Stimulated activated CD4-positive, alpha-beta T cell treated with anti-CD3 and anti-CD28 coated beads, Interleukin-15, amount 100 ng/mL, for 24 hours (primary cell): ENCODE results near the gene MRPL44.
"Not testable (repeated sequence)": the region's sequence is repeated elsewhere in the genome, so short reads cannot be mapped to it uniquely, and the experiment has no call there.

ENCODE experiments used
- DNase-seq: peaks from one replicate; pipeline ENCODE4 v3.0.0-alpha.2; 2020

Gene MRPL44

DNA sequence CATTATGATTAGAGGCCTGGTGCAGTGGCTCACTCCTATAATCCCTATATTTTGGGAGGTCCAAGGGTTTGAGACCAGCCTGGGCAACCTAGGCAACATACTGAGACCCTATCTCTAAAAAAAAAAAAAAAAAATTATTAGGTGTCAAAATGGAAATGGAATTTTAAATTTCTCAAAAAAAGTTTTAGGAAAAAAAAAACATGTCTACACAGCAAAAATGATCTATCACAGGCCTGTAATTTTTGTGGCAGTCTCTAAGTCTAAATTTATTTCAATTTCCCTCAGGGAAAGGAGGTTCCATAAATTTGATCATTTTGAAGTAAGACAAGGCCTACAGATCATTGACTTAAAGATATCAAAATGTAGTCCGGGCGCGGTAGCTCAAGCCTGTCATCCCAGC, 16.3 kb downstream of the MRPL44 start:
- no peak for DNase-seq

GRCh38 chr2:223976635-223977226, 19.5 kb downstream of the MRPL44 start:
- no peak for DNase-seq

GRCh38 chr2:223978451-223978850, 21.2 kb downstream of the MRPL44 start:
- no peak for DNase-seq

- no peak for DNase-seq
These were observed 22.6 kb downstream of the MRPL44 start for GRCh38 chr2:223979730-223980396.

DNA sequence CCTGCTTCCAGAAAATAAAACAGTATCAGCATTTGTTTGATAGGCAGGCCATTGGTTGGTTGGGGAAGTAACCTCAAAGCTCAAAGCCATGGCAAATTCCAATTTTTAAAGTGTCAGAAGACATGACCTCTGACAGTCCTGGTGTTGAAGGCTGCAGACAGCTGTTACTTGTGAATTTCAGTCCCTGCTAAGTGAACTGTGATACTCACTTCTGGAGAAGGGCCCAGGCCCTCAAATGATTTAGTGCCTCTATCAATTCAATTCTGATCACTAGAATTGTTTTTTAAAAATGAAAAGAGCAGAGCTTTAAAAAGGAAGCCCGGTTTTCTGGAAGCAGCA, 23.1 kb downstream of the MRPL44 start:
- DNase-seq: no peak

DNA sequence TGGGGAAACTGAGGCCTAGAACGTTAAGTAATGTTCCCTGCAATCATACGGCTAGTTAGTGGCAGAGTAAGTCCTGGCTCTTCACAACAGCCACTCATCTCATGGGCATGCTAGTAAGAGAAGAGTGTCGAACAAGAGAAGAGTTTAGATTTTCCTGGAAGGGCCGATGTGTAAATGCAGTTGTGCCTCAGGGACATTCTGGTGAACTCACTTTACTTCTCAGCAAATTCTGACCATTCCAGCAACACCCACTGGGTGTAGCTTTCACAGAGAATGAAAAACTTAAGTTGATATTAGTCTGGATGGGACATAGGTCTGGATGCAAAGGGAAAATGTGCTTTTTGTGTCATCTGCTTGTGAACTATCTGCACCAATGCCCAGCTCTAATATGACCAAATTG, 23.5 kb downstream of the MRPL44 start:
- no peak for DNase-seq

DNA sequence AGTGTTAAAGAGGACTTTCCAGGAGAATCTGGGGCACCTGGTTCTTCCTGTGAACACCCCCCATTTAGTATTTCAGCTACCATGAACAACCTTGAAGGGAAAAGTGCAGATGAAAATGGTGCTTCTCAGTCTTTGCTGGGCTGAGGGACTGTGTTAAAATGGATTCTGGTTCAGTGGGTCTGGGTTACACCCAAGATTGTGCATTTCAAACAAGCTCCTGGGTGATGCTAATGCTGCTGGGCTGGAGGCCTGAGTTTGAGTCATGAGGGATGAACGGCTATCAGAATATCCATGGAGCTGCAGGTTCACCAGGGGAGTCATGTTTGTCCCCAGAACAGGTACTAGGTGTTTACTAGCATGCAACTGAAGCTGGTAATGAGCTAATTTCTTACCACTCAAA, 24.0 kb downstream of the MRPL44 start:
- DNase-seq: no peak

DNA sequence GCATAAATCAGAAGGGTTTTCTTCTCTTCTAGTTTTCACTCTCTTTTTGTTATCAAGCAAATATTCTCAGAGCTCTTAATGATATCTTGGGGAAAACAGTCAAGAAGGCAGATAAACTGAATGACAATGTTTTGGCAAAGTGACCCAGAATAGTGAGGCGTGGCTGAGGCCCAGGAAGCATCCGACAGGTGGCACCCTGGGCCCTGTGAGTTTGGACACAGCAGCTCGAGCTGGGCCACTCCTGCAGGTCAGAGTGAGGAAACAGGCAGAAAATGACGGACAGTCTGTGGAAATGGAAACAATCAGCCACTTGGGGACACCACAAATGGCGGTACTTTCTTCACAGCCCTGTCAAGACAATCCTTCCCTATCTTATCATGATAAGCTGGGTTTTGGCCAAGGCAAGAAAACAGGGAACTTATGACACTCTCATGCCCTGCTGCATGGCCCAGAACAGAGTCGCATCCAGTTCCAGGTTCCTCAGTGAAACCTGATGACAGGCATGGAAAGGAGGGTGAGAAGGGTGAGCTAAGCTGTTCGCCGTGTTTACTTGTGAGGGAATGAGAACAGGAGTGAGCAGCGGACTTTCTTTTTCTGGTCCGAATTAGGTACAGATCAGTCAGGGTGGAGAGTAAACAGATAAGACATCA, 32.1 kb downstream of the MRPL44 start:
- DNase-seq: no peak

- DNase-seq: no peak
These were observed 32.6 kb downstream of the MRPL44 start for GRCh38 chr2:223989856-223990232.

- DNase-seq: no peak
These were observed 34.3 kb downstream of the MRPL44 start for GRCh38 chr2:223991611-223992010.

DNA sequence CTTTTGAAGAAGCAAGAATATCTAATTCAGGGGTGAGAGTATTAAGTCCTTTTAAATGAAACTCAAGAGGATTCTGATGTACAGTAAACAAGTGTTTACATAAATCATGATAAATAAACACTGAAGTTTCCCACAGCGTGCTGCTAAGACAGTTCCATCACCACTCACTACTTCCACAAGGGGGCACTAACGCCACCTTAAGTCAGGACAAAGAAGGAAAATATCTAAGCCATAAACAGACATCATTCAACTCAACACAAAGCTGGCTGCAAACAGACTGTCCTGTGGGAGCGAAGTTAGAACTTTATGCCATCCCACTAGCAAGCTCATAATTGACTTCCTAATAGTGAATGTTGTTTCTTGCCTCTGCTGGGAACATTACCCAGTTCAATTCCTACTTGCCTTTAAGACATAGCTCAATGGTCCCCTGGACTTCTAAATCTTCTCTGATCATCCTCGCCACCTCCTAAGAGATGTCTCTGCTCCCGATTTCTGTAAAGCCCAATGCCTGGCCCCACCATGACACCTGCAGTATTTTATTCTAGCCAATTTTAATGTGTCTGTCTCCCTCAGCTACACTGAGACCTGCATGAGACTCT, 36.5 kb downstream of the MRPL44 start:
- DNase-seq: peak; percentile 72

GRCh38 chr2:223994562-223995162, 37.4 kb downstream of the MRPL44 start:
- DNase-seq: no peak

DNA sequence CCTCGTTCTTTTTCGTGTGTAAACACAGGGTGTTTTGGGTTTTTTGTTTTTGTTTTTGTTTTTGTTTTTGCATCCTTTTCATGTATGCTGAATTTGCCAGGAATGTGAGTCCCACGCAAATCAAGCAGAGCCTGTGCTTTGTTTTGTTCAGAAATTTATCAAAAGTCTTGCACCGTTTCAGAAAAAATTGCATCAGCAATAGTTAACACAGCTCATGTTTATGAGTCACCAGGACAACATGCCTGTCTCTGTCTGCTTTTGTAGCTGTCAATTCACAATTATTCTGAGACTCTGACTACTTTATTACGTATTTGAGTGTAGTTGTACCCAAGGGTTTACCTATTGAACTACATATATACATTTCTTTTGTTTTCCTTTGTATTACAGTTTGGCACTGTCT, 38.3 kb downstream of the MRPL44 start:
- DNase-seq: no peak

DNA sequence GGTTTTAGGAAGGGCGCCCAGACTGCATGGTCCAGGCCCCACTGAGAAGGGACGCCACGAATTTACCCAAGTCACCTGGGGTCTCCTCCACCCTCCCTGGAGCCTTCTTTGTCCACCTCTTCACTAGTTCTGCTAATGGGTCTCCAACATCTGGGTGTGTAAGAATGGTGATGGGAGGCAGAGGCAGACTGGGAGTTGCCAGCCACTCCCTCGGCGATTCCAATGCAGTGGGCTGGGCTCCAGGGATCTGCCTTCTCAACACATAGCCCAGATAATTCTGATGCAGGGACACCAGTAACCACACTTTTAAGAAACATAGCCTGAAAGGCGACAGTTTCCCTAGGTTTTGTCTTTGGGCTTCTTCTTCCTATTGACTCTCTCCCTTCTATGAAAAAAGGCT, 39.1 kb downstream of the MRPL44 start:
- DNase-seq: no peak

DNA sequence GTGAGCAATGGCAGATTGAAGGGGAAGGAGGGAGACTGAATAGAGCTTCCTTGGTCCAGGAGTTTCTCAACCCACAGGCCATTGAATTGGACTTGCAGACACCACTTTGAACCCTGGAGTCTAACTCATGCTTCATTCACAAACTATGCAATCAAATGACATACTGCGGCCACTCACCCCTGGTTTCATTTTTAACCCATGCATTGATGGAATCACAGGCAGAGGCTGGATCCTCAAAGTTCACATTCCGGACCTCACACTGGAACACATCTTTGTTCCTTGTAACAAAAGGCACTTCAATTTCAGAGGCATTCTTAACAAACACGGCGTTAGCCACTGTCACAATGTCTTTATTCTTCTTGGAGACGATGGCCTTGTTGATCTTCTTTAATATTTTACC, 40.7 kb downstream of the MRPL44 start:
- DNase-seq: no peak

DNA sequence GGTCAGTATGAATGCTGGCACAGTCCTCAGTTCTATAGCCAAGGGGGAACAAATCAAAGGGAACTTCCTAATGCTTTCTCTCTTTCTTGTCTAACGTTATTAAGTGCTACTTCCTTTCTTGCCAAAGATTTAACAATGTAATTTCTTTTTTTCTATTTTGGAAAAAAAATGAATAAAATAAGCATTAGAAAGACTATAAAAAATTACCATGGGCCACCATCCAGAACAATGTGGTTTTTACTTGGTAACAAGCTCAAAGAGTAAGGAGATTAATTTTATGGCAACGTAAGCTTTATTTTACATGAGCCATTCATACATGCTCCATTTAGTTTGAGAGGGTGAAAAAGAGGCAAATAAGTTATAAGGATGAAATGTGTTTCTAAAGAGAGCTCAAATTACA, 41.7 kb downstream of the MRPL44 start:
- DNase-seq: no peak

DNA sequence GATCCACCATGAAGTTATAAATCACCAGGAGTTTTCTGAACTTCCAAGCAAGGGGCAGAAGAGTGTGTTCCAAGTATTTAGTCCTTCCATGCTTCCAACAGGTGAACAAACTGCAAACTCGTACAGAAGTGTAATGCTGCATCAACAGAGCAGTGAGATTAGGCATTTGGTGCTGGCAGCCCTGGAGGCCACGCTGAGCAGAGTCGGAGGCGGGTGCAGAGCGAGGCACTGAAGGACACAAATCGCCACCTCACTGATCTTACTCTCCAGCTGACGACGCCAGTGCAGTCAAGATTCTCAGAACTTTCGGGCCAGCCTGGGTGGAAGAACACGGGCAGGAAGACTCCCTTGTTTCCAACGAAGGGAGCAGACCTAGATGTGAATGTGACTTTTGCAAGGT, 42.6 kb downstream of the MRPL44 start:
- no peak for DNase-seq

GRCh38 chr2:224000662-224001061, 43.4 kb downstream of the MRPL44 start:
- not testable (repeated sequence) for DNase-seq

- no peak for DNase-seq
These were observed 46.9 kb downstream of the MRPL44 start for GRCh38 chr2:224004105-224004695.

DNA sequence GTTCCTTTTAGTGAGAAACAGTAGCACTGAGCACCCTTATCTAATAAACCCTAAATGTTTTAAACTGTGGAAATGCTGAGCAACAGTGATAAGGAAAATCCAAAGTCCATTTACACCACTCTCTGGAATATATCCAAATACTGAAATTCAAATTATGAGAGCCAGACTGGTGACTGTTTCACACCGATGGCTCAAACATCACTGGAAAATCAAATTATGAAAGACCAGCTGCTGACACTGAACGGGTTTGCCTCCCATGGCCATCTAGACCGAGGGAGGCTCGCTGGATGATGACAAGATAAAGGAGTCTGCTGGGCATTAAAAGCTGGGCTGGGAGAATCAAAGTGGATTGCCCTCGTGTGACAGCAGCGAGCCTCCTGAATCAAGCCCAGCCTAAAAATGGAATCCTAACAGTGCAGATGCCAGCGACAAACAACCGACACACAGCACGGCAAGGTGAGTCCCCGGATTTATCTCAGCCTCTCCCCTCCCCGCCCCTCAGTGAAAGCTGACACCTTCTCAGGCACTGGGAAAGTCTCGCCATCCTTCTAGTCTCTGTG, 51.5 kb downstream of the MRPL44 start:
- no peak for DNase-seq

- DNase-seq: no peak
These were observed 52.5 kb downstream of the MRPL44 start for GRCh38 chr2:224009605-224010315.

DNA sequence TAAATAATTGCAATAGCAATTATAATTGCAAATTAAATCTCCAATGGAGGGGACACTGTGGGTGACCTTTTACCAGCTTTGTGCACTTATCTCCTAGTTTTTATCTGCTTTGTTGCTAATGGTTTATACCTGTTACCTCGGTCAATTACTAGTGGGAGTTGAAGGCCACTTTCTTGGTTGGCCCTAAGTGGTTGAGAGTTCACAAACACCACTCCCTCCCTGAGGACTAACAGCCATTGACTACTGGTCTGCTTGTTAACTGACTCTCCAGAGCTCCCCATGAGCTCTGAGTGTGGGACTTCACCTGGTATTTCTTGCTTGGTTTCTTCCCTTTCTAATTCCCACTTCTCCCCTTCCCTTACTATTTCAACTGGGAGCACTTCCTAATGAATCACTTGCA, 54.6 kb downstream of the MRPL44 start:
- DNase-seq: no peak

GRCh38 chr2:224014336-224014735, 57.1 kb downstream of the MRPL44 start:
- DNase-seq: no peak
